ENCODE results near the gene ENDOU.

The ENDOU gene

DNA sequence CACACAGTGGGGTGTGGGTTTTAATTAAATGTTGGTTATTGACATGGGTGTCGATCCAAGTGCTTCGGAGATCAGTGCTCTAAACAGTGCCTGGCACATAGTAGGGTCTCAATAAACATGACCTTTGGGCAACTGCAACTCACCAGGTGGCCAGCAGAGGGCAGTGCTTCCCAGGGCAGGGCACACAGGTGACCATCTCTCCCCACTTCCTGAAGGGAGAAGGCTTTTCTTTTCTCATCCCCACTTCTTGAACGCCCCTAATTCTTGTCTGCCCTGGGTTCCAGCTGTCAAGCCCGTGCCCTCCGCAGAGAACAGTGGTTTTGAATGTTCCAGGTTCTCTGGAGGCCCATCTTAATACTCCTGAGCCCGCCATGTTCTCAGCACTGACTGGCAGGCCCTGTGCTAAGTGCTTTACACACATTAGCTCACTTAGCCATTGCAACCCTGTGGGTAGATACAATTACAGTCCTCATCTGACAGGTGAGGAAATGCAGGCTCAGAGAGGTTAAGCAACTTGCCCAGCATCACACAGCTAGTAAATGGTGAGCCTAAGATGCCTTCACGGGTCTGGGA is 17.0 kb upstream of the ENDOU start:
- no peak for TF ChIP-seq EZH2 (IDR thresholded peaks at IDR 0.05)
- TF ChIP-seq POLR2AphosphoS5 (IDR thresholded peaks at IDR 0.05; ENCODE audit: borderline replicate concordance, low read depth, low read length), result no peak
- no peak for TF ChIP-seq FOXP2 (optimal IDR thresholded peaks at IDR 0.05; ENCODE audit: control extremely low read depth, extremely low read length, insufficient read depth)
- Histone ChIP-seq H3K27ac (no peak overlapping the region), H3K9ac (ENCODE audit: insufficient read length) (no peak overlapping the region), H3K36me3 (ENCODE audit: insufficient read depth, low read length) (no peaks in the 10 kb centered on the region), H3K9me3 (ENCODE audit: low read depth, low read length) (no peaks in the 10 kb centered on the region), H3K4me3 (no peak overlapping the region)
- DNase-seq (ENCODE audit: low read depth, low spot score), result no peak

DNA sequence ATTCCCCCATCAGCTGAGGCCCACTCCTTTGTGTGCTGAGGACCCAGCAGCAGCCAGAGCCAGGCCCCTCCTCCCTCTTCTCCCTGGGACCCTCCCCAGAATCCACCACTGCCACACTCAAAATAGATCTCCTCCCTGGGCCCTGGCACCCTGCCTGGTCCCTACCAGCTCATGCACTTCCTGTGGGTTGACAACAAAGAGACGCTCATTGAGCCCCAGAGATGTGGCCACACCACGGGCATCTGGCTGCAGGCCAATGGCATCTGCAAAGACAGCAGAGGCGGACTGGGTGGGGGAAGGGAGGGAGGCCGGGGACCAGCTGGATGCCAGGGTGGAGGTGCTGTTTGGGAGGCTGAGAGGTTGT is 16.0 kb upstream of the ENDOU start:
- TF ChIP-seq EZH2 (IDR thresholded peaks at IDR 0.05) (no peak), FOXP2 (optimal IDR thresholded peaks at IDR 0.05; ENCODE audit: control extremely low read depth, extremely low read length, insufficient read depth) (peak; percentile 82)
- Histone ChIP-seq H3K27ac (peak overlapping the region; percentile 81), H3K4me3 (peak overlapping the region; percentile 42), H3K9me3 (ENCODE audit: low read depth, low read length) (no peaks in the 10 kb centered on the region), H3K36me3 (ENCODE audit: insufficient read depth, low read length) (no peaks in the 10 kb centered on the region), H3K9ac (ENCODE audit: insufficient read length) (no peak overlapping the region)
- DNase-seq (ENCODE audit: low read depth, low spot score), result peak; percentile 24

DNA sequence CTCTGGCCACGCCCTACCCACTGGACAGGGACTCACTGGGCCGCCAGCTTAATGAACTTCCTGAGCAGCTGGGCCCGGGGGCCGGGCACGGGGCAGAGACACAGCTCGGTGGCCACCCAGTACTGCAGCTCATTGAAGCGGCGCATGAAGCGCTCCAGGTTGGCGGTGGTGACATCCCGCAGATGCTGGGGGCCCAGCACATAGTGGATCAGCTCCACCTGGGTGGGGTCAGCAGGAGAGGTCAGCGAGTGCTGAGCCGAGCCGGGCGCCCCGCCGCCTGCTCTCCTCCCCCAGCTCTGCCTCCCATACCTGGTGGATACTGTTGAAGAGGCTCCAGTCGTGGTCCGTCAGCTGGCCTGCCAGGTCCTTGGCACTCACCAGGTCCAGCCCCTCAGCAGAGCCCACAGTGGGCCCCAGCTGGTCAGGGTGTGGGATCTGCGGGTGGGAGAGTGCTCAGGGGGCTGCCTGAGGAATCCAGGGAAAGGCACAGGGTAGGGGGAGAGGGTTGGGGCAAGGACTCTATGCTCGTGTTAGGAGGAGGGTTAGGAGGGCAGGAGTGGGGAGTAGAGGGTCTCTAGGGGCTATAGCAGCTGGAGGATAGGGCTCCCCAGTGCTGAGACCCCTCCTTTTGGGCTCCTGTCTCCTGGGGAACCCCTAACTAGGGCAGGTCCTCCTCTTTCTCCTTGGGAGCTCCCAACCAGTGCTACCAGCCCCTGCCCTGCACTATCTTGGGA is 15.5 kb upstream of the ENDOU start:
- peak overlapping the region; percentile 42 for H3K4me3 ChIP-seq
- peak overlapping the region; percentile 81 for H3K27ac ChIP-seq
- DNase-seq (ENCODE audit: low read depth, low spot score), result no peak
- TF ChIP-seq POLR2AphosphoS5 (IDR thresholded peaks at IDR 0.05; ENCODE audit: borderline replicate concordance, low read depth, low read length), result no peak
- TF ChIP-seq EZH2 (IDR thresholded peaks at IDR 0.05), result no peak
- H3K9ac ChIP-seq (ENCODE audit: insufficient read length), result peak overlapping the region; percentile 59
- no peaks in the 10 kb centered on the region for H3K36me3 ChIP-seq (ENCODE audit: insufficient read depth, low read length)
- no peaks in the 10 kb centered on the region for H3K9me3 ChIP-seq (ENCODE audit: low read depth, low read length)

DNA sequence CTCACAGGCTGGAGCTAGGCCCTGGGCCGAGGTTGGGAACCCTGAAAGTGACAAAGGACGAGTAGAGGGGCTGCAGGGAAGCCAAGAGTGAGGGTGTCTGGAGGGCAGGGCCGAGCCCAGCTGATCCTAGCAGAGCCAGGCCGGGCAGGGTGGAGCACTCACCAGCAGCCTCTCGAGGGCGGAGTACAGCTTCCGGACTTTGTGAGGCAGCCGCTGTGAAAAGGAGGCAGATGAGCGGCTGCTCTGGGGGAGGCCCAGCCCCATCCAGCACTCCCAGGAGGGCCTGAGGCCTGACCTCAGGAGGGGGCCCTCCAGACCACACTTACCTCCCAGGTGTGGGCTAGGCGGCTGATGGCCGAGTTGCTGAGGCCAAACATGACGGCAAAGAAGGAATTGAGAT is 14.7 kb upstream of the ENDOU start:
- DNase-seq (ENCODE audit: low read depth, low spot score), result no peak
- Histone ChIP-seq H3K36me3 (ENCODE audit: insufficient read depth, low read length) (no peaks in the 10 kb centered on the region), H3K9me3 (ENCODE audit: low read depth, low read length) (no peaks in the 10 kb centered on the region), H3K9ac (ENCODE audit: insufficient read length) (no peak overlapping the region), H3K4me3 (no peak overlapping the region), H3K27ac (no peak overlapping the region)
- TF ChIP-seq POLR2AphosphoS5 (IDR thresholded peaks at IDR 0.05; ENCODE audit: borderline replicate concordance, low read depth, low read length) (no peak), FOXP2 (optimal IDR thresholded peaks at IDR 0.05; ENCODE audit: control extremely low read depth, extremely low read length, insufficient read depth) (no peak), EZH2 (IDR thresholded peaks at IDR 0.05) (no peak)

DNA sequence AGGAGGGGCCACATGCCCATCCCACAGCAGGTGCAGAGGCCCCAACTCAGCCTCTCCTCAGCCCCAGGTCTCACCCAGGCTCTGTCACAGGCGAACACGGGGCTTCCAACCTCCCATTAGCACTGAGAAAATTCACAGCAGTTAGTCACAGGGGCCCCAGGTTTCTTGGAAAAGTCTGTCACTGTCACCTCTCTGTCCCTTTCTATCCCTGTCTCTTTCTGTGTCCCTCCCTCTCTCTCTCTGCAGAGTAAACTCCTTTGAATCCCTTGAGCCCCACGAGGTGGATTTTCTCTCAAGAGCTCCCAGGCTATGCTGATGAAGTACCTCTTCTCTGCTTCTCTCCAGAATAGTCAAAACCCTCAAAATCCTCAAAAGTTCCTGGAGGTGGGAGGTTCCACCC is 14.0 kb upstream of the ENDOU start:
- DNase-seq (ENCODE audit: low read depth, low spot score), result no peak
- no peaks in the 10 kb centered on the region for H3K9me3 ChIP-seq (ENCODE audit: low read depth, low read length)
- H3K36me3 ChIP-seq (ENCODE audit: insufficient read depth, low read length), result no peaks in the 10 kb centered on the region
- H3K4me3 ChIP-seq, result no peak overlapping the region
- no peak overlapping the region for H3K27ac ChIP-seq
- TF ChIP-seq FOXP2 (optimal IDR thresholded peaks at IDR 0.05; ENCODE audit: control extremely low read depth, extremely low read length, insufficient read depth), result no peak
- no peak for TF ChIP-seq POLR2AphosphoS5 (IDR thresholded peaks at IDR 0.05; ENCODE audit: borderline replicate concordance, low read depth, low read length)
- TF ChIP-seq EZH2 (IDR thresholded peaks at IDR 0.05), result no peak
- H3K9ac ChIP-seq (ENCODE audit: insufficient read length), result no peak overlapping the region

DNA sequence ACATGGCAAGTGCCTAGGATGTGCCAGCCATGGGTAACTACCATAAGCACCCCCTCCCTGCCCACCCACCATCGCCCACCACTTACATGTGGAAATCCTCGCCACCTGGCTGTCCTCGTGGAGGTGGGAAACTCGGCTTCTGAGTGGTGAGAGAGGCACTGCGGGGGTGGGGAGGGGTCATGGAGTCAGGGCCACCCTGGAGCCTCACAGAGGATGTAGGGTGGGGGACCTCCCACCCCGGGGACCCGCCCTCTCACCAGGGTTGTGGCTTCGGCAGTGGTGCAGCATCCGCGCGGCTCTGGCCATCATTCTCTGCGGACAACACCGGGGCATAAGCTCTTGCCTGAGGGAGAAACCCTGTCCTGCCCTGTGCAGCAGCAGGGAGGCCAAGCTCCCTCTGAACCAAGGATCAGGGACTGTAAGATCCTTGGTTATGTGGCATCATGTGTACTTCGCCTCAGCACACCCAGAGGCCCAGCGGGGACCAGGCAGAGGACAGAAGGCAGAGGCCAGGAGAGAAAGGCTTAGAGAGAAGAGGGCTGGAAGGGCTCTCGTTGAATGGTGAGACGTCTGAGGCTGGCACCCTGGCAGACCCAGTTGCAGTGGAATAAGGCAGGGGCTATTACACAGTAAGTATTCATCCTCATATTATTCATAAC is 12.8 kb upstream of the ENDOU start:
- H3K27ac ChIP-seq, result no peak overlapping the region
- TF ChIP-seq POLR2AphosphoS5 (IDR thresholded peaks at IDR 0.05; ENCODE audit: borderline replicate concordance, low read depth, low read length) (no peak), EZH2 (IDR thresholded peaks at IDR 0.05) (no peak), FOXP2 (optimal IDR thresholded peaks at IDR 0.05; ENCODE audit: control extremely low read depth, extremely low read length, insufficient read depth) (no peak)
- H3K9me3 ChIP-seq (ENCODE audit: low read depth, low read length), result no peaks in the 10 kb centered on the region
- no peak overlapping the region for H3K9ac ChIP-seq (ENCODE audit: insufficient read length)
- no peaks in the 10 kb centered on the region for H3K36me3 ChIP-seq (ENCODE audit: insufficient read depth, low read length)
- no peak overlapping the region for H3K4me3 ChIP-seq
- no peak for DNase-seq (ENCODE audit: low read depth, low spot score)

DNA sequence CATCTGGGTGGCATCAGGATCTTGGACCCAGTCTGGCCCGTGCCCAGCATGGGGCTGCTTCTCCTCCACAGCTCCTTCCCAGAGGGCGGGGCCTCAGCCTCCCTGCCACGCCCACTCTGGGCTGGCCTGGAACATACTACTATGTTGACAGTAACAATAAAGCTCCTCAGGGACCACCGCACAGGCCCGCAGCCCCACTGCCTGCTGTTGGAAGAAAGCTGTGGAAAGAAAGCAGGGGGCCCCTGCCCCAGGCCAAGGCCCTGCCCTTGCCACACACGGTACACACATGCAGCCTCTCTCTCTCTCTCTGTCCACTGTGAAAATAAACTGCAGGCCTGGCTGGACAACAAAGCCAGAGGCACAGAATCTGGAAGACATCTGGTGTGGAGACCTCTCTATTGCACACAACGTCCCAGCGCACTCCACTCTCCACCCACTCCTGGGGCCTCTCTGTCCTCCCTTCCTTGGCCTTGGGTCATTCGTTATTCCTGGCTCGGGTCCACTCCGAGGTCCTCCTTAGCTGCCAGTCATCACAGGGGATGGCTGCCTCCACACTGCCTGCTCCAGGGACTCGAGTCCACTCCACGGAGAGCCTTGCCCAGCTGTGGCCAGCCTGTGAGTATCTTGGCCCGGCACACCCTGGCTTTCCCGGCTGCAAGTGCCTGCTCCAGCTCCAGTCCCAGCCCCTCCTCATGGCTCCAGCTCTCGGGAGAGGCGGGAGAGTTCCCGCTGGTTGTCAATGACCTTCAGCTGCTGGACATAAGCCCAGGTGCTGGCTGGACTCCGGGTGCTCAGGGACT is 11.8 kb upstream of the ENDOU start:
- Histone ChIP-seq H3K9me3 (ENCODE audit: low read depth, low read length) (no peaks in the 10 kb centered on the region), H3K4me3 (no peak overlapping the region), H3K27ac (no peak overlapping the region), H3K9ac (ENCODE audit: insufficient read length) (no peak overlapping the region), H3K36me3 (ENCODE audit: insufficient read depth, low read length) (no peaks in the 10 kb centered on the region)
- DNase-seq (ENCODE audit: low read depth, low spot score), result no peak
- TF ChIP-seq EZH2 (IDR thresholded peaks at IDR 0.05) (no peak), FOXP2 (optimal IDR thresholded peaks at IDR 0.05; ENCODE audit: control extremely low read depth, extremely low read length, insufficient read depth) (no peak), POLR2AphosphoS5 (IDR thresholded peaks at IDR 0.05; ENCODE audit: borderline replicate concordance, low read depth, low read length) (no peak)

DNA sequence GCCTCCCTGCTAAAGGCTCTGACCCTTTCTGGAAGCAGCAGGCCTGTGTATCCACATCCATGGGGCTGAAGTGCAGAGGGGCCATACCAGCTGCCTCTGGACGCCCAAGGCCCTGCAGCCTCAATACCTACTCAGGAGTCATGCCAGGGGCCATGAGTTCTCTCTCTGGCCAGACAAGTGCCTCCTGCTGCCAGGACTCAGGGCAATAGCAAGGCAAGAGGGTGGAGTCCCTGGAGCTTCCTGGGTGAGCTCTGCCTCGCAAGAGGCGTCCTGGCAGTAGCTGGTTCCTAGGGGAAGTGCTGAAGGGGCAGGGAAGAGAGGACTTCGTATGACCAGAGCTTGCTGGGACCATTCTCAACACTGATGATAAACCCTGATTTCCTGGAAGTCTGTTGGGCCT is 10.9 kb upstream of the ENDOU start:
- Histone ChIP-seq H3K36me3 (ENCODE audit: insufficient read depth, low read length) (no peaks in the 10 kb centered on the region), H3K9ac (ENCODE audit: insufficient read length) (no peak overlapping the region), H3K27ac (no peak overlapping the region), H3K9me3 (ENCODE audit: low read depth, low read length) (no peaks in the 10 kb centered on the region), H3K4me3 (no peak overlapping the region)
- no peak for DNase-seq (ENCODE audit: low read depth, low spot score)
- no peak for TF ChIP-seq POLR2AphosphoS5 (IDR thresholded peaks at IDR 0.05; ENCODE audit: borderline replicate concordance, low read depth, low read length)
- TF ChIP-seq FOXP2 (optimal IDR thresholded peaks at IDR 0.05; ENCODE audit: control extremely low read depth, extremely low read length, insufficient read depth), result no peak
- TF ChIP-seq EZH2 (IDR thresholded peaks at IDR 0.05), result no peak
